Adipocyte (in vitro differentiated cells): Measurements from ENCODE around the gene PBX1.

Experiments used
- DNase-seq: peaks from one replicate; pipeline ENCODE4 v3.0.0-alpha.2; 2015; ENCODE audit warnings: low read depth
- H3K27me3 ChIP-seq: replicated peaks from 2 replicates; pipeline ENCODE4 v1.7.0; 2013; ENCODE audit warnings: mild to moderate bottlenecking, low read length, moderate library complexity; ENCODE audit not compliant: control insufficient read depth, insufficient read depth
- H3K36me3 ChIP-seq: 2 replicates; pipeline ENCODE4 v1.7.0; 2013; ENCODE audit warnings: low read length, mild to moderate bottlenecking, moderate library complexity; ENCODE audit not compliant: control insufficient read depth, insufficient read depth, severe bottlenecking
- H3K4me1 ChIP-seq: 2 replicates; pipeline ENCODE4 v1.7.0; 2013; ENCODE audit warnings: mild to moderate bottlenecking, low read length, moderate library complexity; ENCODE audit not compliant: control insufficient read depth, insufficient read depth
- H3K4me3 ChIP-seq: 2 replicates; pipeline ENCODE4 v1.7.0; 2013; ENCODE audit warnings: mild to moderate bottlenecking, low read length, moderate library complexity
- H3K9ac ChIP-seq: 2 replicates; pipeline ENCODE4 v1.7.0; 2013; ENCODE audit warnings: mild to moderate bottlenecking, low read length, moderate library complexity
- H3K9me3 ChIP-seq: 2 replicates; pipeline ENCODE4 v1.7.0; 2013; ENCODE audit warnings: mild to moderate bottlenecking, low read length, moderate library complexity; ENCODE audit not compliant: control insufficient read depth

The PBX1 gene

GRCh38 chr1:164739189-164739588 is 180.2 kb downstream of the PBX1 start:
- Histone ChIP-seq H3K4me1 (no peaks in the 10 kb centered on the region), H3K4me3 (no peak overlapping the region), H3K9me3 (no peaks in the 10 kb centered on the region), H3K27me3 (no peaks in the 10 kb centered on the region), H3K36me3 (no peaks in the 10 kb centered on the region), H3K9ac (no peak overlapping the region)
- DNase-seq: no peak

GRCh38 chr1:164740000-164740526 is 181.1 kb downstream of the PBX1 start:
- Histone ChIP-seq H3K9me3 (no peaks in the 10 kb centered on the region), H3K4me3 (no peak overlapping the region), H3K9ac (no peak overlapping the region), H3K4me1 (no peaks in the 10 kb centered on the region), H3K36me3 (no peaks in the 10 kb centered on the region), H3K27me3 (no peaks in the 10 kb centered on the region)
- no peak for DNase-seq

GRCh38 chr1:164742745-164743144 is 183.8 kb downstream of the PBX1 start:
- Histone ChIP-seq H3K9ac (no peak overlapping the region), H3K4me3 (no peak overlapping the region), H3K9me3 (no peaks in the 10 kb centered on the region), H3K36me3 (no peaks in the 10 kb centered on the region), H3K27me3 (no peaks in the 10 kb centered on the region), H3K4me1 (peaks cover 6% of the 10 kb centered on the region)
- DNase-seq: no peak

- DNase-seq: no peak
- Histone ChIP-seq H3K36me3 (no peaks in the 10 kb centered on the region), H3K4me1 (peaks cover 17% of the 10 kb centered on the region), H3K4me3 (no peak overlapping the region), H3K27me3 (no peaks in the 10 kb centered on the region), H3K9me3 (no peaks in the 10 kb centered on the region), H3K9ac (no peak overlapping the region)
Measured at GRCh38 chr1:164743976-164744375, 185.0 kb downstream of the PBX1 start.

GRCh38 chr1:164745736-164746135 is 186.8 kb downstream of the PBX1 start:
- Histone ChIP-seq H3K9ac (no peak overlapping the region), H3K27me3 (no peaks in the 10 kb centered on the region), H3K36me3 (no peaks in the 10 kb centered on the region), H3K4me3 (no peak overlapping the region), H3K4me1 (peaks cover 27% of the 10 kb centered on the region), H3K9me3 (no peaks in the 10 kb centered on the region)
- no peak for DNase-seq

GRCh38 chr1:164746632-164747031 is 187.6 kb downstream of the PBX1 start:
- no peak overlapping the region for H3K4me3 ChIP-seq
- H3K4me1 ChIP-seq: peaks cover 32% of the 10 kb centered on the region
- H3K9me3 ChIP-seq: no peaks in the 10 kb centered on the region
- no peaks in the 10 kb centered on the region for H3K36me3 ChIP-seq
- DNase-seq: no peak
- H3K9ac ChIP-seq: no peak overlapping the region
- no peaks in the 10 kb centered on the region for H3K27me3 ChIP-seq

GRCh38 chr1:164748253-164748899 is 189.4 kb downstream of the PBX1 start:
- H3K4me1 ChIP-seq: peaks cover 48% of the 10 kb centered on the region
- peak; percentile 89 for DNase-seq
- peak overlapping the region; percentile 37 for H3K9ac ChIP-seq
- H3K36me3 ChIP-seq: no peaks in the 10 kb centered on the region
- no peaks in the 10 kb centered on the region for H3K9me3 ChIP-seq
- peak overlapping the region; percentile 35 for H3K4me3 ChIP-seq
- H3K27me3 ChIP-seq: no peaks in the 10 kb centered on the region

- Histone ChIP-seq H3K36me3 (no peaks in the 10 kb centered on the region), H3K4me3 (peak overlapping the region; percentile 71)
- no peak for DNase-seq
Measured at GRCh38 chr1:164753521-164754077, 194.6 kb downstream of the PBX1 start.

GRCh38 chr1:164754088-164754600 is 195.2 kb downstream of the PBX1 start:
- peaks cover 50% of the 10 kb centered on the region for H3K4me1 ChIP-seq
- peak overlapping the region; percentile 70 for H3K9ac ChIP-seq
- no peaks in the 10 kb centered on the region for H3K27me3 ChIP-seq
- peaks cover 3% of the 10 kb centered on the region for H3K9me3 ChIP-seq
- no peak for DNase-seq
- peak overlapping the region; percentile 71 for H3K4me3 ChIP-seq
- no peaks in the 10 kb centered on the region for H3K36me3 ChIP-seq

More at GRCh38 chr1:164753521-164754077, 194.6 kb downstream of the PBX1 start:
- peaks cover 3% of the 10 kb centered on the region for H3K9me3 ChIP-seq
- H3K4me1 ChIP-seq: peaks cover 56% of the 10 kb centered on the region
- peak overlapping the region; percentile 70 for H3K9ac ChIP-seq
- H3K27me3 ChIP-seq: no peaks in the 10 kb centered on the region

- H3K9me3 ChIP-seq: peaks cover 3% of the 10 kb centered on the region
- no peak for DNase-seq
- no peak overlapping the region for H3K9ac ChIP-seq
- H3K36me3 ChIP-seq: no peaks in the 10 kb centered on the region
- H3K27me3 ChIP-seq: no peaks in the 10 kb centered on the region
- no peak overlapping the region for H3K4me3 ChIP-seq
- H3K4me1 ChIP-seq: peaks cover 50% of the 10 kb centered on the region
Measured at GRCh38 chr1:164755690-164756089, 196.7 kb downstream of the PBX1 start.

- DNase-seq: no peak
- peaks cover 49% of the 10 kb centered on the region for H3K4me1 ChIP-seq
- H3K9me3 ChIP-seq: peaks cover 3% of the 10 kb centered on the region
- no peaks in the 10 kb centered on the region for H3K36me3 ChIP-seq
- H3K4me3 ChIP-seq: no peak overlapping the region
- no peak overlapping the region for H3K9ac ChIP-seq
- no peaks in the 10 kb centered on the region for H3K27me3 ChIP-seq
Measured at GRCh38 chr1:164756741-164757140, 197.8 kb downstream of the PBX1 start.
